HG02938 (cell line): ENCODE measurements around the gene OR52I1.
A peak's percentile ranks its signal among the peaks of the same experiment; 100 is the strongest.

Source experiments
- ATAC-seq: cut with Tn5 transposase; IDR thresholded peaks from one replicate; pipeline ENCODE4 v1.9.1; 2021; ENCODE audit warnings: mild to moderate bottlenecking, moderate library complexity; ENCODE audit not compliant: unreplicated experiment

OR52I1 gene

GRCh38 chr11:4593739-4594138 lies at the start of gene OR52I1:
TSS of gene OR52I1 (plus strand) at chr11:4594039. CDS start at chr11:4594039, 0 bp downstream.
- no peak for ATAC-seq

GRCh38 chr11:4544891-4545290 lies 48.9 kb upstream of the OR52I1 start, which contains the start of gene OR52M1:
TSS of gene OR52M1 (plus strand) at chr11:4545191. CDS start at chr11:4545191, 0 bp downstream.
- ATAC-seq = no peak

- ATAC-seq = no peak
Measured at GRCh38 chr11:4546878-4547277, 47.0 kb upstream of the OR52I1 start.

GRCh38 chr11:4547416-4547815 lies 46.4 kb upstream of the OR52I1 start:
- ATAC-seq = no peak

- ATAC-seq = no peak
Measured at GRCh38 chr11:4551346-4551979, 42.4 kb upstream of the OR52I1 start.

- no peak for ATAC-seq
Measured at GRCh38 chr11:4559527-4560440, 34.1 kb upstream of the OR52I1 start.

GRCh38 chr11:4560467-4560866 lies 33.4 kb upstream of the OR52I1 start:
- ATAC-seq = no peak

- ATAC-seq = no peak
Measured at GRCh38 chr11:4565371-4565770, 28.5 kb upstream of the OR52I1 start.

- ATAC-seq = no peak
Measured at GRCh38 chr11:4569075-4569474, 24.8 kb upstream of the OR52I1 start.

GRCh38 chr11:4576880-4577279 lies 17.0 kb upstream of the OR52I1 start:
- ATAC-seq = no peak

- ATAC-seq = no peak
Measured at GRCh38 chr11:4577761-4578160, 16.1 kb upstream of the OR52I1 start.

GRCh38 chr11:4578624-4579023 lies 15.2 kb upstream of the OR52I1 start:
- no peak for ATAC-seq

GRCh38 chr11:4580124-4580523 lies 13.7 kb upstream of the OR52I1 start:
- no peak for ATAC-seq

GRCh38 chr11:4581443-4581842 lies 12.4 kb upstream of the OR52I1 start, which contains the start of gene OR52I2:
TSS of gene OR52I2 (plus strand) at chr11:4581743.
- ATAC-seq = no peak

GRCh38 chr11:4589017-4589416 lies 4.8 kb upstream of the OR52I1 start:
- ATAC-seq = no peak

- no peak for ATAC-seq
Measured at GRCh38 chr11:4605057-4605456, 11.2 kb downstream of the OR52I1 start.

GRCh38 chr11:4606231-4607015 lies 12.6 kb downstream of the OR52I1 start:
- ATAC-seq = no peak

GRCh38 chr11:4607096-4607495 lies 13.3 kb downstream of the OR52I1 start:
- no peak for ATAC-seq

- peak; percentile 99 for ATAC-seq
Measured at GRCh38 chr11:4607781-4608666, 14.2 kb downstream of the OR52I1 start, which contains the start of gene TRIM68. TSS of gene TRIM68 (minus strand) at chr11:4608231. CDS start at chr11:4605504, 2,727 bp downstream.
